Aorta (tissue), 5 donors: ENCODE measurements around the gene CIBAR2. TPM values are rescaled to one million over a fixed set of nuclear protein-coding genes. Genes with fewer than 3 reads are reported as not detected.

Experiments used
- ATAC-seq: fragments of 200-7000 bp; cut with Tn5 transposase; one replicate; pipeline ENCODE4 v1.9.1; 2022; ENCODE audit warnings: moderate library complexity; ENCODE audit not compliant: low FRiP score
- DNase-seq, 2 donors: peaks; one replicate each; pipeline ENCODE4 v3.0.0-alpha.2; 2020
- H3K27ac ChIP-seq, 2 donors: one replicate each; pipeline ENCODE4 v1.5.1; 2013; ENCODE audit warnings: low read length in 2 of 2, mild to moderate bottlenecking in 2 of 2, moderate library complexity in 2 of 2, control low read depth in 1 of 2, inconsistent platforms in 1 of 2, low read depth in 1 of 2
- H3K27me3 ChIP-seq, 2 donors: one replicate each; pipeline ENCODE4 v1.6.1; 2013; ENCODE audit warnings: control low read depth in 1 of 2, low read length in 1 of 2, mild to moderate bottlenecking in 1 of 2, moderate library complexity in 1 of 2; ENCODE audit not compliant: insufficient read depth in 2 of 2, control insufficient read depth in 1 of 2
- H3K36me3 ChIP-seq, 2 donors: one replicate each; pipeline ENCODE4 v1.6.1; 2013; ENCODE audit warnings: control low read depth in 1 of 2, low read length in 1 of 2, mild to moderate bottlenecking in 1 of 2; ENCODE audit not compliant: insufficient read depth in 2 of 2, control insufficient read depth in 1 of 2
- H3K4me1 ChIP-seq, 2 donors: one replicate each; pipeline ENCODE4 v1.6.1; 2013; ENCODE audit warnings: low read length in 2 of 2, control low read depth in 1 of 2, mild to moderate bottlenecking in 1 of 2, moderate library complexity in 1 of 2; ENCODE audit not compliant: insufficient read depth in 2 of 2, control insufficient read depth in 1 of 2
- H3K4me3 ChIP-seq, 2 donors: one replicate each; pipeline ENCODE4 v1.5.1; 2013; ENCODE audit warnings: low read length in 2 of 2, control low read depth in 1 of 2, mild to moderate bottlenecking in 1 of 2
- H3K9me3 ChIP-seq: one replicate; pipeline ENCODE4 v1.6.1; 2013; ENCODE audit warnings: mild to moderate bottlenecking, low read length; ENCODE audit not compliant: control insufficient read depth
- WGBS, 2 donors: extraction: QIAGEN DNeasy Blood & Tissue Kit; methylation state at CpG; one replicate each; pipeline ENCODE4 v1.1.7; 2013; 5-methylcytosine and 5-hydroxymethylcytosine counted together
- intact Hi-C, 2 donors: fragments of 100-400 bp; cut with DNase I; formaldehyde crosslinking; loops; one replicate each; pipeline versions ENCODE4 v1.14.2 to v1.15.0; 2022
- polyA plus RNA-seq, 2 donors: library from polyadenylated mRNA; stranded (reverse); fragments of 200-250 nt; gene quantifications; one replicate each; pipeline ENCODE4 v1.2.3, GENCODE V29; 2013
- total RNA-seq, 2 donors: library from RNA; stranded (reverse); fragmentation: NEBNext Ultra II Directional; extraction: Animal tissue kit (Norgen Biotek cat#: 25700); gene quantifications; one replicate each; pipeline ENCODE4 v1.2.1, GENCODE V29; 2021
- donor health status: healthy with polysubstance abuse.
- donor health status: Bipolar disorder and iron deficiency.
- donor health status: DM: no; HTN: no; CAD: no.
- donor health status: DM: no; HTN: no; CAD: no.
- donor health status: DM: yes; HTN: yes; CAD: no.

CIBAR2 gene
- total and polyA plus RNA-seq, 4 donors = 0.57 TPM; not detected in 3

- H3K36me3 ChIP-seq = no peaks in the 10 kb centered on the region
- WGBS, 2 donors = 91 to 92% methylated on average over 36 to 37 of the region's 37 CpGs
- no peak overlapping the region for H3K4me3 ChIP-seq
- DNase-seq (peak in 1 of 2 donors; percentile 87), ATAC-seq (peak; percentile 47)
- no peaks in the 10 kb centered on the region for H3K9me3 ChIP-seq
- H3K27me3 ChIP-seq = no peaks in the 10 kb centered on the region
- H3K4me1 ChIP-seq = no peaks in the 10 kb centered on the region
- no peak overlapping the region for H3K27ac ChIP-seq
- intact Hi-C loops = no loop called here
Measured at GRCh38 chr16:85086347-85087291, 25.7 kb downstream of the CIBAR2 start.

GRCh38 chr16:85085721-85086120, 26.6 kb downstream of the CIBAR2 start:
- WGBS, 2 donors = 97% methylated on average over 17 of the region's 17 CpGs
- DNase-seq = no peak
- Histone ChIP-seq H3K9me3 (no peaks in the 10 kb centered on the region), H3K4me3 (no peak overlapping the region), H3K36me3 (no peaks in the 10 kb centered on the region), H3K4me1 (no peaks in the 10 kb centered on the region), H3K27ac (no peak overlapping the region), H3K27me3 (no peaks in the 10 kb centered on the region)
- no peak for ATAC-seq
- intact Hi-C loops = no loop called here

- intact Hi-C loops = no loop called here
- Histone ChIP-seq H3K4me1 (no peaks in the 10 kb centered on the region), H3K9me3 (no peaks in the 10 kb centered on the region), H3K27ac (no peak overlapping the region), H3K4me3 (no peak overlapping the region), H3K36me3 (no peaks in the 10 kb centered on the region), H3K27me3 (no peaks in the 10 kb centered on the region)
- DNase-seq (no peak), ATAC-seq (no peak)
- WGBS, 2 donors = 87 to 88% methylated on average over 16 of the region's 16 CpGs
Measured at GRCh38 chr16:85084841-85085510, 27.3 kb downstream of the CIBAR2 start.

- H3K4me3 ChIP-seq = no peak overlapping the region
- no peaks in the 10 kb centered on the region for H3K9me3 ChIP-seq
- DNase-seq (no peak), ATAC-seq (no peak)
- H3K27ac ChIP-seq = no peak overlapping the region
- H3K27me3 ChIP-seq = no peaks in the 10 kb centered on the region
- 78 to 81% methylated on average over 13 of the region's 13 CpGs for WGBS, 2 donors
- no peaks in the 10 kb centered on the region for H3K4me1 ChIP-seq
- H3K36me3 ChIP-seq = peaks cover 0 to 1% of the 10 kb centered on the region in 2 donors
- intact Hi-C loops = no loop called here
Measured at GRCh38 chr16:85083051-85083639, 29.1 kb downstream of the CIBAR2 start.

GRCh38 chr16:85082173-85083050, 29.9 kb downstream of the CIBAR2 start:
- Histone ChIP-seq H3K4me3 (no peak overlapping the region), H3K27ac (no peak overlapping the region), H3K36me3 (peaks cover 0 to 1% of the 10 kb centered on the region in 2 donors), H3K4me1 (no peaks in the 10 kb centered on the region), H3K9me3 (no peaks in the 10 kb centered on the region), H3K27me3 (no peaks in the 10 kb centered on the region)
- no peak for ATAC-seq
- DNase-seq = no peak
- intact Hi-C loops = no loop called here
- WGBS, 2 donors = 69 to 70% methylated on average over 33 of the region's 33 CpGs

GRCh38 chr16:85081765-85082164, 30.5 kb downstream of the CIBAR2 start:
- no peak overlapping the region for H3K27ac ChIP-seq
- no peaks in the 10 kb centered on the region for H3K4me1 ChIP-seq
- H3K9me3 ChIP-seq = no peaks in the 10 kb centered on the region
- DNase-seq (no peak), ATAC-seq (no peak)
- 82% methylated on average over 15 of the region's 15 CpGs for WGBS, 2 donors
- H3K27me3 ChIP-seq = no peaks in the 10 kb centered on the region
- peaks cover 0 to 1% of the 10 kb centered on the region in 2 donors for H3K36me3 ChIP-seq
- intact Hi-C loops = no loop called here
- no peak overlapping the region for H3K4me3 ChIP-seq

GRCh38 chr16:85081038-85081437, 31.2 kb downstream of the CIBAR2 start:
- no peak for ATAC-seq
- no peak for DNase-seq
- Histone ChIP-seq H3K4me3 (no peak overlapping the region), H3K27ac (no peak overlapping the region), H3K27me3 (no peaks in the 10 kb centered on the region), H3K36me3 (peaks cover 0 to 1% of the 10 kb centered on the region in 2 donors), H3K9me3 (no peaks in the 10 kb centered on the region), H3K4me1 (no peaks in the 10 kb centered on the region)
- WGBS, 2 donors = 94% methylated on average over 9 of the region's 9 CpGs
- intact Hi-C loops = no loop called here
